Endothelial cell of umbilical vein (primary cell): Measurements from ENCODE around the gene LTBP1.

Experiments used
- CTCF ChIP-seq, 2 donors: IDR thresholded peaks; 1 replicate in 1 of 2; 2 replicates in 1 of 2; pipeline ENCODE4 v1.5.1; 2011; ENCODE audit warnings: low read length in 2 of 2, mild to moderate bottlenecking in 2 of 2, moderate library complexity in 2 of 2, control low read depth in 1 of 2, inconsistent platforms in 1 of 2, low read depth in 1 of 2; ENCODE audit not compliant: insufficient read depth in 1 of 2; ENCODE audit errors: extremely low read depth in 1 of 2
- MAX ChIP-seq: IDR thresholded peaks from 2 replicates; pipeline ENCODE4 v1.6.1; 2011; ENCODE audit not compliant: insufficient read depth, insufficient read length

- no peak for TF ChIP-seq CTCF (IDR thresholded peaks at IDR 0.05; ENCODE audit: extremely low read depth in 1 of 2, insufficient read depth in 1 of 2, low read depth in 1 of 2, low read length in 2 of 2)
- no peak for TF ChIP-seq MAX
These were observed 321.6 kb downstream of the LTBP1 start for GRCh38 chr2:33268246-33268831.
